ES-I3 (cell line): Measurements from ENCODE around the gene KLK12.

Source experiments
- H3K36me3 ChIP-seq: 2 replicates; pipeline ENCODE4 v1.6.1; 2013; ENCODE audit warnings: mild to moderate bottlenecking, low read length, control low read depth, moderate library complexity; ENCODE audit not compliant: insufficient read depth
- H3K4me1 ChIP-seq: 2 replicates; pipeline ENCODE4 v1.6.1; 2013; ENCODE audit warnings: mild to moderate bottlenecking, control low read depth, low read length; ENCODE audit not compliant: insufficient read depth
- H3K9ac ChIP-seq: 2 replicates; pipeline ENCODE4 v1.6.1; 2013; ENCODE audit warnings: low read depth, mild to moderate bottlenecking, low read length, moderate library complexity
- H3K9me3 ChIP-seq: 2 replicates; pipeline ENCODE4 v1.6.1; 2013; ENCODE audit warnings: mild to moderate bottlenecking, low read length, moderate library complexity; ENCODE audit not compliant: control insufficient read depth, insufficient read depth

KLK12 gene

DNA sequence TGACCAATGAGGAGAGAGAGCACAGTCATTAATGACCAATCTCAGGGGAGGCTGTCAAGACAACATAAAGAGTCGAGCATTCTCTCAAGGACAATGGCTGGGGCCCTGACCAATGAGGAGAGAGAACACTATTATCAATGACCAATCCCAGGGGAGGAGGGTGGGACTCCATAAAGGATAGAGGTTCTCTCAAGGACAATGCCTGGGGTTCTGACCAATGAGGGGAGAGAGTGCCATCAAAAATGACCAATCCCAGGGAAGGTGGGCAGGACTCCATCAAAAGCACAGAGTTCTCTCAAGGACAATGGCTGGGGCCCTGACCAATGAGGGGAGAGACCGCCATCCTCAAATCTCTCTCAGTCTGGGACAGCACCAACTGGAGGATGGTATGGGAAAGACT is 5.1 kb downstream of the KLK12 start:
- Histone ChIP-seq H3K36me3 (no peaks in the 10 kb centered on the region), H3K4me1 (peaks cover 22% of the 10 kb centered on the region), H3K9ac (no peak overlapping the region), H3K9me3 (no peaks in the 10 kb centered on the region)

DNA sequence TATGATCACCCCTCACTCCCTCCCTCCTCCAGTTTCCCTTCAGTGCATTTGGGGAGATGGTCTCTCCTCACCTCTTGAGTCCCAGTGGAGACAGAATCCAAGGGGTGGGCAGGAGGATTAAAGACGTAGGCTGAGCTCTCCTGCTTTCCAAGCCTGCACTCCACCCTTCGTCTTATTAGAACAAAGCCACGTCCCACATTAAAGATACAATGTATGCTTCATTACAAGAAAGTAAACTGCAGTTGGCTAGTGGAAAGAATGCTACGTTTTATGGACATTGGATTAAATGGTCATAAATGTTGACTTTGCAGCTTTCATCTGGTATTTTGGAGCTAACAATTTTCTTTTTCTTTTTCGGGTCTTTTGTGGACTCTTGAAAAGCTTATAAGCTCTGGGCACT is 6.9 kb downstream of the KLK12 start:
- no peaks in the 10 kb centered on the region for H3K9me3 ChIP-seq
- H3K9ac ChIP-seq, result no peak overlapping the region
- H3K36me3 ChIP-seq, result no peaks in the 10 kb centered on the region
- peaks cover 22% of the 10 kb centered on the region for H3K4me1 ChIP-seq

DNA sequence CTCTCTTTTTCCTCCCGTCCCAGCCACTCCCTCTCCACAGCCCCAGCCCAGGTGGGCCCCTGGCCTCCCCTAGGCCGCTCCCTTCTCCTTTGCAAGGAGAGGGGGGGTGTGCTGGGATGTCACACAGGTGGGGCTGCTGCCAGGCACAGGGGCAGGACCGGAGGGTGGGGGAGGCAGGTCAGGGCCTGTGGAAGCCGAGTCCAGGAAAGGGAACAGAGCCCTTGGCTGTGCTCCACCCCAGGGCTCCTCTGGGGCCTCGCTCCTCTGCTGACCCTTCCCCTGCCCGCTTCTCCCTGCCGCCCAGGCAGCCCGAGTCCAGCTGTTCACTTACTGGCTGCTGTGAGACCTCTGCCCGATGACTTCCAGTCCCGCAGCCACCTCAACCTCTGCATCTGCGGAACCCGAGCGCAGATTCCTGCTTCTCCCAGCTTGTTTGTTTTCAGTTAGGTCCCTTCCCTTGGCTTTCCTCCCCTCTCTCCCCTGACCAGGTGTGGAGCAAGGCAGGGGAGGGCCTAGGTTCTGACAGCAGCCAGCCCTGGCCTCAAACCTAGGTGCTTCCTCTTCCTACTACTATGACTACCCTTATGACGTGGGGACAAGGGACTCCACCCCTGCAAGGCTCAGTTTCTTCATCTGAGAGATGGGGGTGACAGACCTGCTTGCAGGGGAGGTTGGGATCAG is 7.5 kb downstream of the KLK12 start:
- Histone ChIP-seq H3K9me3 (no peaks in the 10 kb centered on the region), H3K9ac (no peak overlapping the region), H3K36me3 (no peaks in the 10 kb centered on the region), H3K4me1 (peaks cover 22% of the 10 kb centered on the region)

DNA sequence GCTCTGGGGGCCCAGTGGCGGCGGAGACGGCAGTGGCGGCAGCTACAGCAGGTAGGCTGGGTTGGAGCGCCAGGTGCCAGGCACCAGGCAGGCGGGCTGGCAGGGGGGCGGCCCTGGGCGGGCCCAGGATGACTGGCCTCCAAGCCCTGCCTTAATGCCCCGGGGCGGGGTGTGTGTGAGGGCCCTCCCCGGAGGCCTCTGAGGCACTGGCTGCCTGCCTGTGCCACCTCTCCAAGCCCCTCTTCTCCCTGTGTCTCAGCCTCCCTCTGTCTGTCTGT is 8.3 kb downstream of the KLK12 start, which contains the start of gene KLK11:
Gene KLK11 (minus strand): TSS at position 63 of the 278 bp plus-strand sequence. CDS start 985 bp downstream, outside the sequence.
- Histone ChIP-seq H3K9me3 (no peaks in the 10 kb centered on the region), H3K9ac (no peak within 1 kb of the TSS; the same call in 1 of the 2 replicates), H3K4me1 (peaks cover 22% of the 10 kb centered on the region), H3K36me3 (no peaks in the 10 kb centered on the region)

DNA sequence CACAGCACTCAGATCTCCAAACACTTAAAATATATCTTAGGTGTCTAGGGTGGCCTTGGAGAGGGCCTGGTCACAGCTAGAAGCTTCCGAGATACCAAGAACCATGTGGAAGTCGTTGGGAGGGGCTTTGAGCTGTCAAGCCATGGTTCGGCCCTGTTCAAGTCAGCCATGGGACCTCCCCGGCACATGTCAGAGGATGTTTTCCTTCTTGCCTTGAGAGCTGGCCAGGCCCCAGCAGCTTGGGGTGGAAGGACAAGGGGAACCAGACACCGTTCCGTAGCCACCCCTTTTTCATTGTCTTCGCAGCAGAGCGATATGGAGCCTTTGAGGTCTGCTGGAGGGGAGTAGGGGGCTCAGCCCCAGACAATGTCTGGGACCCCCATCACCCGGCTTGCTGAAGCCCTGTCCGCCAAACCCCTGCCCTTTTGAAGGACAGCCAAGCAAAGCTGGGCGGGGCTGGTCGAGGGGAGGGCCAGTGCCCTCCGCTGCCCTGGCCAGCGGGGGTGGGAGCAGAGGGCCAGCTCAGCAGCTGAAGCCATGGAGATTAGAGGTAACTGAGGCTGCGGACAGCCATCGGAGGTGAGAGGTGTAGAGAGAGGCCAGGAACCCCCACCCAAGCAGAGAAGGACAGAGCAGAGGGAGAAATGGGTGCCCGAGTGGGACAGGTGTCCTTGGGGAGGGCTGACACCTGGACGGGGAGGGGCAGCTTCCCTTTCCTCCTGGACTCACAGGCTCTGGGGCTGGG is 8.8 kb downstream of the KLK12 start:
- H3K9ac ChIP-seq, result no peak overlapping the region
- peaks cover 27% of the 10 kb centered on the region for H3K4me1 ChIP-seq
- no peaks in the 10 kb centered on the region for H3K36me3 ChIP-seq
- H3K9me3 ChIP-seq, result no peaks in the 10 kb centered on the region

DNA sequence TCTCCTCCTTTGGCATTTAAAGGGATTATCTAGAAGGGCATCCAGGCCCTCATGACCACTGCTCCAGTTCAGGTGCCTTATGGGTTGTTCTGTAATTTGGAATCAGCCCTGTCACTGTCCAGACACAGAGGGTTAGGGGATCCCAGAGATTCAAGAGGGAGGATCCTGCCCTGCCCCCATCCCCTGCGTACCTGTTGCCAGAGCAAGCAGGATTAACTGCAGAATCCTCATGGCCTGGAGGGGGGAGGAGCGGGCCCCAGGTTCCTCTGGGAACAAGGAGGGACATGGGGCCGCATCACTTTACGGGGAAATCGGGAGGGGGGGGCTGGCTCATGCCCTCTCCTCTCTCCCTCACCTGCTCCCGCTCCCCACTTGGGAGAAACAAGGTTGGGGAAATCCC is 9.4 kb downstream of the KLK12 start:
- no peaks in the 10 kb centered on the region for H3K36me3 ChIP-seq
- H3K9ac ChIP-seq, result no peak overlapping the region
- no peaks in the 10 kb centered on the region for H3K9me3 ChIP-seq
- peaks cover 27% of the 10 kb centered on the region for H3K4me1 ChIP-seq

DNA sequence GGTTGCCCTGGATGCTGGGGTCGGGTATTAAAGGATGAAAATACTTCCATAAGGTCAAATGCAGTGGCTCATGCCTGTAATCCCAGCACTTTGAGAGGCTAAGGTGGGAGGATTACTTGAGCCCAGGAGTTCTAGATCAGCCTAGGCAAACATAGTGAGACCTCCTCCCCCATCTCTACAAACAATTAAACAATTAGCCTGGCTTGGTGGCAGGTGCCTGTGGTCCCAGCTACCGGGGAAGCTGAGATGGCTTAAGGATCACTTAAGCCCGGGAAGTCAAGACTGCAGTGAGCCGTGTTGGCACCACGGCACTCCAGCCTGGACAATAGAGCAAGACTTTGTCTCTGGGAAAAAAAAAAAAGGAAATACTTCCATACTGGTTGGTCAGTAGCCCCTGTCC is 9.9 kb downstream of the KLK12 start:
- Histone ChIP-seq H3K36me3 (no peaks in the 10 kb centered on the region), H3K9me3 (no peaks in the 10 kb centered on the region), H3K9ac (no peak overlapping the region), H3K4me1 (peaks cover 27% of the 10 kb centered on the region)

DNA sequence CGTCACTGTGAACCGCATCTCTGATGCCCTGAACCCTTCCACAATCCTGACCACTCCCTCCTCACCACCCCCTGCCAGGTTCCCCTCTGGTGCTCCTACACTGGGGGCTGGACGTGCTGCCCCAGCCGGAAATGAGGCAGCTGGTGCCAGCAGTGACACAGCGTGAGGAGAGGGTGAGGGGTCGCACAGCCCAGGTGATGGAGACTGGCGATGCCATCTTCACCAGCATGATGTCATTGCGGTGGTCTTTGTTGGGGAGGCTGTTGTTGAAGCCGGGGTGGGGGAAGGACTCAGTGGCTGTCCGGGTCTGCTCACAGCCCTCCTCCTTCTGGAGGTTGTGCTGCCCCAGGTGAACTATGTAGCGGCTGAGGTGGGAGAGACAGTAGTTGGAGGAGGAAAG is 10.9 kb downstream of the KLK12 start:
- Histone ChIP-seq H3K9me3 (no peaks in the 10 kb centered on the region), H3K4me1 (peaks cover 27% of the 10 kb centered on the region), H3K9ac (no peak overlapping the region), H3K36me3 (no peaks in the 10 kb centered on the region)

DNA sequence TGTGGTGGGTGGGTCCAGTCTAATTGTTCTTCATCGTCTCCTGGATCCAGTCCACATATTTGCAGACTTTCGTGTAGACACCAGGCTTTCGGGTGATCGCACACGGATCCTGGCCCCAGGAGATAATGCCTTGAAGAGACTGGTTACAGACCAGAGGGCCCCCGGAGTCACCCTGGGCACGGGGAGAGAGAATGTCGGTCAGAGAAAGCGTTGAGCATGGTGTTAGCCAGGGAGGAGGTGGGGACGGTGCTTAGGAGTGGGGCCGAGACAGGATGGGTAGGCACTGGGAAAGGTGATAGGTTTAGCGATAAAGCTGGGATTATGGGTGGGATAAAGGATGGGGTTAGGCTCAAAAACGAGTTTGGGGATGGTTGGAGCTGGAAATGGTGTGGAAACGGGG is 12.3 kb downstream of the KLK12 start:
- peaks cover 27% of the 10 kb centered on the region for H3K4me1 ChIP-seq
- no peaks in the 10 kb centered on the region; the same call in 1 of the 2 replicates for H3K9me3 ChIP-seq
- no peaks in the 10 kb centered on the region for H3K36me3 ChIP-seq
- no peak overlapping the region for H3K9ac ChIP-seq

DNA sequence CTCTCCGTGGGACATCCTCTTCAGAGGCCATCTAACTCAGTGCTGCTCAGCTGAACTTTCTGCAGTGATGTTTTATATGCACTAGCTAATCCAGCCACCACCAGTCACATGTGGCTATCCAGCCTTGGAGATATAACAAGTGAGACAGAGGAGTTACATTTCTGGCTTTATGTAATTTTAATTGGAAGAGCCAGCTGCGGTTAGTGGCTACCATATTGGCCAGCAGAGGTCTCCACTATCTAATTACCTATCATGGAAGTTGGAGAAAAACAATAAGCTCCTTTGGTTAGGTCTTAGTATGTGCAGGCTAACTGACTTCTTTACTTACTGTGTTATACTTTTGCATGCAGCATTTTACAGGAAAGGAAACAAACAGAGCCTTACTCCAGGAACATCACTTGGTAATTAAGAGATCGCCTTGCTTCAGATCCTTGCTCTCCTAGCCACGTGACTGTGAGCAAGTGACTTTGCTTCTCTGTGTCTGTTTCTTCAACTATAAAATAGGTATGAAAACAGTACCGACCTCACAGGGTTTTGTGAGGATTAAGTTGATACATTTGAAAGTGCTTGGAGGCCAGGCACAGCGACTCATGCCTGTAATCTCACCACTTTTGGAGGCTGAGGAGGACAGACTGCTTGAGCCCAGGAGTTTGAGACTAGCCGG is 13.7 kb downstream of the KLK12 start:
- Histone ChIP-seq H3K36me3 (no peaks in the 10 kb centered on the region), H3K9ac (no peak overlapping the region), H3K9me3 (no peaks in the 10 kb centered on the region; the same call in 1 of the 2 replicates), H3K4me1 (peaks cover 14% of the 10 kb centered on the region; the same call in 1 of the 2 replicates)

DNA sequence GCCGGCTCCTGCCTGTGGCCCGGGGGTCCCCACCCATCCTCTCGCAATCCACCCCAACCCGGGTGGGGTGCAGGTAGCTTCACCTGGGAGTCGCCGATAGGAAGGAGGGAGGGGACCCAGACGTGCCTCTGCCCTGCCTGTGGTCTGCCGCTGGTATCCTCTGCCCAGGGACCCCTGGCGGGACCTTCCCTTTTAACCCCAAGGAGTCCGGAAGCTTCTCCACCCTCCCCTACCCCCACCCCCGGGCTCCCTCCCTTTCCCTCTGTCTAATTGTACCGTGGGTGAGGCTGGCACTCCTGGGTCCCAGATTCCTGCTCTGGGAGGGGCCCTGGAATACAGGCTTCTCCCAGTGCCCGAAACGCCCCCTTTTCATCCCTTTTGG is 15.3 kb downstream of the KLK12 start, which contains the start of gene KLK10:
Gene KLK10 (minus strand): TSS at position 166 of the 382 bp plus-strand sequence. CDS start 579 bp downstream, outside the sequence.
- peaks cover 5% of the 10 kb centered on the region; the same call in 1 of the 2 replicates for H3K4me1 ChIP-seq
- peak within 1 kb of the TSS; percentile 67 for H3K9ac ChIP-seq
- H3K36me3 ChIP-seq, result no peaks in the 10 kb centered on the region

DNA sequence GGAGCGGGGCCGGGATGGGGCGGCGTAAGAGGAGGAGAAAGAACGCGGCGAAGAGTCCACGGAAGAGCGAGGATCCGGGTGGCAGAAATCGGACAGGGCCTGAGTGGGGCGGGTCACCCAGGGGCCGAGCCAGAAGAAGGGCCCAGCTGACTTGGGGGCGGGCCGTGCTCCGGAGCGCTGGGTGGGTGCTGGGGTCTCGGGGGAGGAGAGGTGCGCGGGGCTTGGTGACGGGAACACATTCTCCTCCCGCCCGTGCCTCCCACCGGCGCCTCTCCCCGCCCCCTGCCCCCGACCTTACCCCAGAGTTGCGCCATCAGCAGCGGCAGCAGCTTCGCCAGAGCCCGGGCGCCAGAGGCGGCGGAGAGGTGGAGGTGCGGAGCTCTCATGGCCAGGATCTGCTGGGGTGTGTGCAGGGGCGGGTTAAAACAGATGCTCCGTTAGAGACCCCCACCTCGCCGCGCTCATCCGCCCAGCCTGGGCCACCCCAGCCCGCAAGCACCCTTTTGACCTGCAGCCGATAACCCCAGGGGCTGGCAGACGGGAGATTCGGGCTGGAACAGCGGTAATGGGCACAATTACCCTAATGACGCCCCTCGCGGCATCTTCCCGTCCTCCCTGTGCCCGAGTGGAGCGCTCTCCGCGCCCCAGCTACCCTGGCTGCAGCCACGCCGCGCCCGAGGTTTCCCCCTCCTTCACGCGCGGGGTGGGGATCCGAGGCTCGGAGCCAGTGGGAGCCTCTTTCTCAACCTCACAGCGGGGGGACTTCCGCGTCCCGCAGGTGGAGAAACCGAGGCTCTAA is 15.9 kb downstream of the KLK12 start:
- Histone ChIP-seq H3K9ac (peak overlapping the region; percentile 67), H3K4me1 (peaks cover 5% of the 10 kb centered on the region; the same call in 1 of the 2 replicates), H3K9me3 (no peaks in the 10 kb centered on the region; the same call in 1 of the 2 replicates), H3K36me3 (no peaks in the 10 kb centered on the region)

More for the DNA sequence above, 15.3 kb downstream of the KLK12 start, which contains the start of gene KLK10:
- H3K9me3 ChIP-seq, result no peaks in the 10 kb centered on the region; the same call in 1 of the 2 replicates

DNA sequence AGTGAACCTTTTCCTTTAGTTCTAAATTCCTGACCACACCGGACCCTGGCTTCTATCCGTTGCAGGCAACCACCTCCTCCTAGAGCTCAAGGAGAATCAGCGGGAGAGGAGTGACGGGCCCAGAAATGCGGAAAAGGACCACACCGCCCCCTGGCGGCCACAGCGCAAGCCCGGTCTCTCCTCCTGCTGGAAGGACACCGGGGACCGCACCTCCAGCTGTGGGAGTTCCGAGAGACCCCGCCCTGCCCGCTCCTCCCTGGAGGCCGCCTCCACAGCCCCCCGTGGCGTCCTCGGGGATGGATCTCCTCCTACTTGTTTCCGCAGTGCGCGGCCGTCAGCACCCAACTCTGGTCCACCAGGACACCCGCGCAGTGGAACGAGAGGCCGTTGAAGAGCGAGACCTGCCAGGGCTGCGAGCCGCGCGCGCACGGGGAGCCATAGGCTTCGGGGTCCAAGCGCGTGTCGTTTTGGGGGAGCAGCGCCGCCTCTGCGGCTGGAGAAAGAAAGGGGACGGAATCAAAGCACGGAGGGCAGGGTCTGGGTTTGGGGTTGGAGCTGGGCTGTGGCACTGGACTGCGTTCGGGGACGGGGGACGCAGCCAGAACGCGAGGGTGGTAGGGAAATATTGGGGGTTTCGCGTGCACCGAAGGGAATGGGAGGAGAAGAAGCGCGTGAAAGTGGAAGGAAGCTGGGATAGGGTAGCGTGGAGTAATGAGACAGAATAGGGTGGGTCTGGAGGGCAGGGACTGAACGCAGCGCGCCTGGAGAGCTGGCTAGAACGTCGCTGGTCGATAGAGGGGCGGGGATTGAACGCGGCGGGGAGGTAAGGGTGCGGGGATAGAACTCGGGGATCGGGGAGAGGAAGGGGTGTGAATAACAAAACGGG is 17.8 kb downstream of the KLK12 start:
- no peaks in the 10 kb centered on the region; the same call in 1 of the 2 replicates for H3K9me3 ChIP-seq
- peak overlapping the region; percentile 66 for H3K9ac ChIP-seq
- H3K4me1 ChIP-seq, result peaks cover 5% of the 10 kb centered on the region; the same call in 1 of the 2 replicates
- H3K36me3 ChIP-seq, result no peaks in the 10 kb centered on the region
